HG03095 (cell line): ENCODE measurements around the gene RSBN1L.
"Not testable (repeated sequence)": the region's sequence is repeated elsewhere in the genome, so short reads cannot be mapped to it uniquely, and the experiment has no call there.

Experiments
- ATAC-seq: cut with Tn5 transposase; IDR thresholded peaks from one replicate; pipeline ENCODE4 v1.9.1; 2021; ENCODE audit warnings: moderate library complexity; ENCODE audit not compliant: unreplicated experiment

Gene RSBN1L

GRCh38 chr7:77765481-77765880, 69.2 kb downstream of the RSBN1L start:
- no peak for ATAC-seq

- ATAC-seq, result no peak
Observed at GRCh38 chr7:77765906-77766800, 69.9 kb downstream of the RSBN1L start.

GRCh38 chr7:77766801-77767605, 70.7 kb downstream of the RSBN1L start:
- no peak for ATAC-seq

GRCh38 chr7:77770316-77770715, 74.1 kb downstream of the RSBN1L start:
- ATAC-seq, result no peak

GRCh38 chr7:77771901-77772300, 75.6 kb downstream of the RSBN1L start:
- ATAC-seq, result no peak

- no peak for ATAC-seq
Observed at GRCh38 chr7:77778535-77778934, 82.3 kb downstream of the RSBN1L start.

GRCh38 chr7:77782383-77782782, 86.1 kb downstream of the RSBN1L start:
- no peak for ATAC-seq

- no peak for ATAC-seq
Observed at GRCh38 chr7:77783111-77783510, 86.9 kb downstream of the RSBN1L start.

GRCh38 chr7:77783545-77783944, 87.3 kb downstream of the RSBN1L start:
- ATAC-seq, result no peak

- ATAC-seq, result not testable (repeated sequence)
Observed at GRCh38 chr7:77784426-77784825, 88.2 kb downstream of the RSBN1L start.

- no peak for ATAC-seq
Observed at GRCh38 chr7:77786018-77786417, 89.8 kb downstream of the RSBN1L start.

- ATAC-seq, result no peak
Observed at GRCh38 chr7:77786741-77787140, 90.5 kb downstream of the RSBN1L start.

GRCh38 chr7:77788327-77788902, 92.2 kb downstream of the RSBN1L start:
- ATAC-seq, result no peak

GRCh38 chr7:77791336-77791735, 95.1 kb downstream of the RSBN1L start:
- no peak for ATAC-seq

- no peak for ATAC-seq
Observed at GRCh38 chr7:77791956-77792355, 95.7 kb downstream of the RSBN1L start.

GRCh38 chr7:77794000-77794399, 97.7 kb downstream of the RSBN1L start:
- ATAC-seq, result no peak

GRCh38 chr7:77796109-77796508, 99.8 kb downstream of the RSBN1L start:
- no peak for ATAC-seq

GRCh38 chr7:77796960-77797359, 100.7 kb downstream of the RSBN1L start:
- ATAC-seq, result no peak

GRCh38 chr7:77797734-77798393, 101.6 kb downstream of the RSBN1L start:
- ATAC-seq, result peak; percentile 20

GRCh38 chr7:77798394-77799077, 102.3 kb downstream of the RSBN1L start, which contains the start of the genes PHTF2 and TMEM60:
Gene PHTF2 (plus strand): TSS chr7:77798773.
Gene TMEM60 (minus strand): TSS chr7:77798434. CDS start chr7:77794373, 4,061 bp downstream.
- peak; percentile 89 for ATAC-seq
